Measurements from ENCODE around the gene SLC38A3. TPM values are rescaled to one million over a fixed set of nuclear protein-coding genes. Genes with fewer than 3 reads are reported as not detected.

The SLC38A3 gene
- total RNA-seq, 4 donors from 2014 or later: 0.62 TPM; not detected in 3

DNA sequence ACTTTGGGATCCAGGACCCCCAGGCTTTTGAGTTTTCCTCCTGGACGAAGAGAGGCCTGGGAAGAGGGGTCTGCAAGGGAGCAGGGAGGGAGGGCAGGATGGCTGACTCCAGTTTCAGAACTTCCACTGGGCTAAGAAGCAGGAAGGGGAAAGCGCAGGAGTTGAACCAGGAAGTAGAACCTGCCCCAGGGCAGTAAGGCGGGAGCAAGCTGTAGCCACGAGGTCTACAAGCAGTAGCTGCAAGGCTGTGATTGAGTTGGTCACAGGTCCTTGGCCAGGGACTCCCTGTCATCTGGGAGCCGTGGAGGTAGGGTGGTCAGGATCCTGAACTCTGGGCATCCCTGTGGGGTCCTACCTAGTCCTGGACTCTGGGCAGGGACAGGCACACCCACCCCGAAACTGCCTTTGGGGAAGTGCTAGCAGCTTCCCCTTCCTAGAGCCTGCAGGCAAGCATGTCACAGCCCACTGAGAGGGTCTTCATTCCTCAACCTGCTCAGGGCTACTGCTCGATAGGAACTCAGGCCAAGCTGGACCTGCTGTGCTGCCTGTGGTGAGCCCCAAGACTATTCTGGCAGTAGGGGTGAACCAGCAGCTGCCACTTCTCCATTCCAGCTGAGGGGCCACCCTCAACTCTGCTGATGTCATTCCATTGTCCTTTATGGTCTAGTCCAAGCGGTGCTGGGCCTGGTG is 25.2 kb downstream of the SLC38A3 start:
- 79 to 84% methylated on average over 8 of the region's 8 CpGs for WGBS, 2 donors
- intact Hi-C loops (cut with DNase I; ENCODE audit: low total_unique reads): no loop called here
- H3K4me3 ChIP-seq (ENCODE audit: low read depth, poor library complexity, severe bottlenecking): no peak overlapping the region
- DNase-seq (ENCODE audit: low spot score in 2 of 2): no peak
- TF ChIP-seq POLR2A (IDR thresholded peaks at IDR 0.05): no peak
- TF ChIP-seq, protein P1, sequence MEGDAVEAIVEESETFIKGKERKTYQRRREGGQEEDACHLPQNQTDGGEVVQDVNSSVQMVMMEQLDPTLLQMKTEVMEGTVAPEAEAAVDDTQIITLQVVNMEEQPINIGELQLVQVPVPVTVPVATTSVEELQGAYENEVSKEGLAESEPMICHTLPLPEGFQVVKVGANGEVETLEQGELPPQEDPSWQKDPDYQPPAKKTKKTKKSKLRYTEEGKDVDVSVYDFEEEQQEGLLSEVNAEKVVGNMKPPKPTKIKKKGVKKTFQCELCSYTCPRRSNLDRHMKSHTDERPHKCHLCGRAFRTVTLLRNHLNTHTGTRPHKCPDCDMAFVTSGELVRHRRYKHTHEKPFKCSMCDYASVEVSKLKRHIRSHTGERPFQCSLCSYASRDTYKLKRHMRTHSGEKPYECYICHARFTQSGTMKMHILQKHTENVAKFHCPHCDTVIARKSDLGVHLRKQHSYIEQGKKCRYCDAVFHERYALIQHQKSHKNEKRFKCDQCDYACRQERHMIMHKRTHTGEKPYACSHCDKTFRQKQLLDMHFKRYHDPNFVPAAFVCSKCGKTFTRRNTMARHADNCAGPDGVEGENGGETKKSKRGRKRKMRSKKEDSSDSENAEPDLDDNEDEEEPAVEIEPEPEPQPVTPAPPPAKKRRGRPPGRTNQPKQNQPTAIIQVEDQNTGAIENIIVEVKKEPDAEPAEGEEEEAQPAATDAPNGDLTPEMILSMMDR (IDR thresholded peaks at IDR 0.05): no peak

DNA sequence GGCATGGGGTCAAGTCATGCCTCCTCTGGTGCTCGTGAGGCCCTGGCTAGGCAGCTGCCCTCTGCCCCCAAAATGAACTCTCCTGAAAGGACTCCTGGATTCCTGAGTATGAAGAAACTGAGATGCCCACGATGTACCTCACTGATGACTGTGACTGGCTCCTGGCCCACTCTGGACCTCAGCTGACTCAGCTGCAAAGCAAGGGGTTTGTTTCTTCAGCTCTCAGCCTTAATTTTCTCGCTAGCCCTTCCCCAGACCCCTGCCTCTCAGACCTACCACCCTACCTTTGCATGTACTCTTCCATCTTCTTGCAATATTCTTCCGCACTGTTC is 25.7 kb downstream of the SLC38A3 start:
- 80 to 88% methylated on average over 4 of the region's 4 CpGs for WGBS, 2 donors
- no peak for DNase-seq (ENCODE audit: low spot score in 2 of 2)

DNA sequence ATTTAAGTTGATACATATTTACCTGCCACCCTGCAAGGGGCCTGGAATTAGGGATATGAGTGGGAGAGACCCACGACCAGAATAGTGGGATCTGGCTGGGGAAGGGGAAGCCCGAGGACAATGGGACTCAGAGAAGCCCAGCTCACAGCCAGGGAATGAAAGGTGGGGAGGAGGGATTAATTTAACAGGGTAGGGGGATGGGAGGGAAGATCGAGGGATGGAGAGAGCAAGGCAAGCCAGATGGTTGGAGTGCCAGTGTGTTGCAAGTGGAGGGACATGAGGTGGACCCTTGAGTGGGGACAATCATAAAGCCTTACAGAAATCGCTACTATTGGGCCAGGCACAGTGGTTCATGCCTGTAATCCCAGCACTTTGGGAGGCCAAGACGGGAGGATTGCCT is 26.5 kb downstream of the SLC38A3 start:
- WGBS, 2 donors: 81 to 83% methylated on average over 5 of the region's 5 CpGs
- DNase-seq (ENCODE audit: low spot score in 2 of 2): no peak
- intact Hi-C loops (cut with DNase I; ENCODE audit: low total_unique reads): no loop called here
- no peak for TF ChIP-seq POLR2A (IDR thresholded peaks at IDR 0.05)
- TF ChIP-seq, protein P1 (IDR thresholded peaks at IDR 0.05): no peak
- H3K4me3 ChIP-seq (ENCODE audit: low read depth, poor library complexity, severe bottlenecking): no peak overlapping the region

More for the DNA sequence above, 25.7 kb downstream of the SLC38A3 start:
- intact Hi-C loops (cut with DNase I; ENCODE audit: low total_unique reads): no loop called here
- TF ChIP-seq, protein P1 (IDR thresholded peaks at IDR 0.05): no peak
- no peak overlapping the region for H3K4me3 ChIP-seq (ENCODE audit: low read depth, poor library complexity, severe bottlenecking)

DNA sequence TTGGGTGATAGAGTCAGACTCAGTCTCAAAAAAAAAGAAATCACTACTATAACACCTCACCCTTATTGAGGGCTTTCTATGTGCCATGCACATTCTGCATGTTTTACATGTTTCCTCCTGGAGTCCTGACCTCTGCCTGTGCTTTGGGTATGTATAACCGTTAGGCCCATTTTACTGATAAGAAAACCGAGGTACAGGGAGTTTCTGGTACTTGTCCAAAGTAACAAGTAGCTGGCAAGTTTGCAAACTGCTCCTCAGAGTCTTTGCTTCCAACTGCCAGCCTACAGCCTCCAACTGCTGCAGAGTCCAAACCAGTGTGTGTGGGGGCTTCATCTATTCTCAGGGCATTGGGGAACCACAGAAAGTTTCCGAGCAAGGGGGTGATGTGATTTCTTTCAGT is 27.2 kb downstream of the SLC38A3 start:
- intact Hi-C loops (cut with DNase I; ENCODE audit: low total_unique reads): no loop called here
- TF ChIP-seq POLR2A (IDR thresholded peaks at IDR 0.05): no peak
- TF ChIP-seq, protein P1 (IDR thresholded peaks at IDR 0.05): no peak
- DNase-seq (ENCODE audit: low spot score in 2 of 2): no peak
- 78 to 86% methylated on average over 3 of the region's 3 CpGs for WGBS, 2 donors
- H3K4me3 ChIP-seq (ENCODE audit: low read depth, poor library complexity, severe bottlenecking): no peak overlapping the region

DNA sequence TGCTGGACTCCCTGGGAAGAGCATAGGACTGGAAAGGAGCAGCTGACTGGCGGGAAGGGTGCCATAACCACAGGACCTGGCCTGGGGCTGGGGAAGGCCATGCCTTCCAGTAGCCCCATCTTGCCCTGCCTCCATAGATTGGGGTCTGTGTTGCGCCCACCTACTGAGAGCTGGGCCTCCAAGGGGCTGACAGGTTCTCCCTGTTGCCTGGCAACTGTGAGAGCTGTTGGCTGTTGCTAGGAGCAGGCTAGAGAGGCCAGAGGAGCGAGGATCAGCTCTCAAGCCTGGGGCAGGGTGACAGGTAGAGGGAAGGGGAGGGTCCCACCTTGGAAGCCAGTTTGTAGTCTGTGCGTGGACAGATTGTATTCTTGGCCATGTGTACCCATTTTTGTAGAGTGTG is 28.1 kb downstream of the SLC38A3 start:
- H3K4me3 ChIP-seq (ENCODE audit: low read depth, poor library complexity, severe bottlenecking): no peak overlapping the region
- 82 to 85% methylated on average over 4 of the region's 4 CpGs for WGBS, 2 donors
- intact Hi-C loops (cut with DNase I; ENCODE audit: low total_unique reads): no loop called here
- no peak for DNase-seq (ENCODE audit: low spot score in 2 of 2)
- TF ChIP-seq POLR2A (IDR thresholded peaks at IDR 0.05): no peak
- TF ChIP-seq, protein P1 (IDR thresholded peaks at IDR 0.05): no peak
